B cell (primary cell): ENCODE data around the gene SLC16A12.

Source experiments
- EZH2 ChIP-seq: IDR thresholded peaks from 2 replicates; pipeline ENCODE4 v1.6.1; 2012; ENCODE audit warnings: borderline replicate concordance, low read depth, mild to moderate bottlenecking, moderate library complexity, low read length; ENCODE audit not compliant: insufficient read depth, poor library complexity, severe bottlenecking
- TF ChIP-seq, protein P1 (sequence below): fragments of 200-600 bp; IDR thresholded peaks from one replicate; pipeline ENCODE4 v1.8.0; 2022; ENCODE audit warnings: antibody characterized with exemption, mild to moderate bottlenecking

DNA sequence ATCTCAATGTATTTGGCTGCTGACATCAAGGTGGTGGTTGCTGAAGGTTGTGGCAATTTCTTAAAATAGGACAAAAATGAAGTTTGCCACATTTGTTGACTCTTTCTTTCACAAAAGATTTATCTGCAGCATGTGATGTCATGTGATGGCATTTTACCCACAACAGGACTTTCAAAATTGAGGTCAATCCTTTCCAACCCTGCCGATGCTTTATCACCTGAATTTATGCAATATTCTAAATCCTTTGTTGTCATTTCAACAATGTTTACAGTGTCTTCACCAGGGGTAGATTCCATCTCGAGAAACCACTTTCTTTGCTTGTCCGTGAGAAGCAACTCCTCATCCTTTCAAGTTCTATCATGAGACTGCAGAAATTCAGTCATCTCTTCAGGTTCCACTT is 40.6 kb upstream of the SLC16A12 start:
- TF ChIP-seq, protein P1, sequence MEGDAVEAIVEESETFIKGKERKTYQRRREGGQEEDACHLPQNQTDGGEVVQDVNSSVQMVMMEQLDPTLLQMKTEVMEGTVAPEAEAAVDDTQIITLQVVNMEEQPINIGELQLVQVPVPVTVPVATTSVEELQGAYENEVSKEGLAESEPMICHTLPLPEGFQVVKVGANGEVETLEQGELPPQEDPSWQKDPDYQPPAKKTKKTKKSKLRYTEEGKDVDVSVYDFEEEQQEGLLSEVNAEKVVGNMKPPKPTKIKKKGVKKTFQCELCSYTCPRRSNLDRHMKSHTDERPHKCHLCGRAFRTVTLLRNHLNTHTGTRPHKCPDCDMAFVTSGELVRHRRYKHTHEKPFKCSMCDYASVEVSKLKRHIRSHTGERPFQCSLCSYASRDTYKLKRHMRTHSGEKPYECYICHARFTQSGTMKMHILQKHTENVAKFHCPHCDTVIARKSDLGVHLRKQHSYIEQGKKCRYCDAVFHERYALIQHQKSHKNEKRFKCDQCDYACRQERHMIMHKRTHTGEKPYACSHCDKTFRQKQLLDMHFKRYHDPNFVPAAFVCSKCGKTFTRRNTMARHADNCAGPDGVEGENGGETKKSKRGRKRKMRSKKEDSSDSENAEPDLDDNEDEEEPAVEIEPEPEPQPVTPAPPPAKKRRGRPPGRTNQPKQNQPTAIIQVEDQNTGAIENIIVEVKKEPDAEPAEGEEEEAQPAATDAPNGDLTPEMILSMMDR: no peak
- no peak for TF ChIP-seq EZH2
